HepG2 (cell line): ENCODE data around the gene CRYZL1. TPM values are rescaled to one million over a fixed set of nuclear protein-coding genes. Genes with fewer than 3 reads are reported as not detected.
A peak's percentile ranks its signal among the peaks of the same experiment; 100 is the strongest.

ENCODE experiments used
- CCDC6 ChIP-seq: sonication (generic); formaldehyde crosslinking; IDR thresholded peaks from 2 replicates; pipeline ENCODE4 v1.8.1; 2022; ENCODE audit warnings: mild to moderate bottlenecking, missing genetic modification reagents, moderate library complexity
- DBP ChIP-seq: sonication (generic); formaldehyde crosslinking; IDR thresholded peaks from 2 replicates; pipeline ENCODE4 v1.4.0; 2020; ENCODE audit warnings: missing genetic modification reagents; ENCODE audit errors: not compliant biosample characterization
- EZH2 ChIP-seq: conservative IDR thresholded peaks from 2 replicates; pipeline ENCODE4 v1.6.1; 2012; ENCODE audit warnings: mild to moderate bottlenecking, low read depth, low read length, moderate library complexity
- PCBP2 ChIP-seq: fragments of 200-400 bp; formaldehyde crosslinking; optimal IDR thresholded peaks from 2 replicates; pipeline ENCODE3; 2018; ENCODE audit warnings: low read length, low read depth; ENCODE audit not compliant: poor library complexity, severe bottlenecking
- PRPF4 ChIP-seq: fragments of 200-400 bp; formaldehyde crosslinking; IDR thresholded peaks from 2 replicates; pipeline ENCODE4 v1.6.1; 2016; ENCODE audit warnings: low read length, low read depth; ENCODE audit not compliant: poor library complexity, severe bottlenecking
- RERE ChIP-seq: IDR thresholded peaks from 2 replicates; pipeline ENCODE4 v1.6.1; 2016; ENCODE audit warnings: low read depth, missing genetic modification reagents, missing compliant biosample characterization
- SSRP1 ChIP-seq: IDR thresholded peaks from 2 replicates; pipeline ENCODE4 v1.6.1; 2016; ENCODE audit warnings: control low read depth
- TBX3 ChIP-seq: fragments of 450-650 bp; IDR thresholded peaks from 2 replicates; pipeline ENCODE4 v1.6.1; 2017; ENCODE audit warnings: antibody characterized with exemption, mild to moderate bottlenecking, inconsistent platforms, borderline replicate concordance
- ZBTB2 ChIP-seq: sonication (generic); formaldehyde crosslinking; IDR thresholded peaks from 2 replicates; pipeline ENCODE4 v1.8.0; 2022; ENCODE audit warnings: low read depth, missing genetic modification reagents
- ZNF251 ChIP-seq: sonication (generic); formaldehyde crosslinking; IDR thresholded peaks from 2 replicates; pipeline ENCODE4 v1.9.0; 2021; ENCODE audit warnings: mild to moderate bottlenecking, missing genetic modification reagents
- ZNF331 ChIP-seq: sonication (generic); formaldehyde crosslinking; IDR thresholded peaks from 2 replicates; pipeline ENCODE4 v1.4.0; 2020; ENCODE audit warnings: missing genetic modification reagents
- ZNF34 ChIP-seq: sonication (generic); formaldehyde crosslinking; IDR thresholded peaks from 2 replicates; pipeline ENCODE4 v1.4.0; 2020; ENCODE audit warnings: mild to moderate bottlenecking, missing genetic modification reagents, borderline replicate concordance
- ZNF546 ChIP-seq: sonication (generic); formaldehyde crosslinking; conservative IDR thresholded peaks from 2 replicates; pipeline ENCODE4 v1.8.1; 2023; ENCODE audit warnings: mild to moderate bottlenecking, missing genetic modification reagents
- ZNF629 ChIP-seq: sonication (generic); formaldehyde crosslinking; conservative IDR thresholded peaks from 2 replicates; pipeline ENCODE4 v1.5.0; 2020; ENCODE audit warnings: missing genetic modification reagents
- ZSCAN22 ChIP-seq: sonication (generic); formaldehyde crosslinking; IDR thresholded peaks from 2 replicates; pipeline ENCODE4 v1.4.0; 2020; ENCODE audit warnings: mild to moderate bottlenecking, missing genetic modification reagents
- polyA plus RNA-seq, 8 experiments: library from polyadenylated mRNA; depleted of rRNA in 3 of 8; stranded (reverse) in 7 of 8; unstranded in 1 of 8; fragments of >200 nt; fragmentation: Illumina TruSeq in 4 of 8; extraction: Trizol in 4 of 8; gene quantifications; 2 replicates each; pipeline versions ENCODE4 v1.2.1 to v1.2.3, GENCODE V29; 2011 to 2016; ENCODE audit warnings: low read depth in 4 of 8, missing spikeins in 1 of 8, mixed read lengths in 1 of 8; ENCODE audit not compliant: insufficient read depth in 1 of 8
- total RNA-seq, 5 experiments: library from RNA; depleted of rRNA; stranded (reverse); fragments of >200 nt; fragmentation: Illumina TruSeq; extraction: Trizol; gene quantifications; 2 replicates each; pipeline ENCODE4 v1.2.3, GENCODE V29; 2016; ENCODE audit warnings: low read depth in 1 of 5
- TF ChIP-seq, protein P1 (sequence below): sonication (generic); formaldehyde crosslinking; IDR thresholded peaks from 2 replicates; pipeline ENCODE4 v1.4.0; 2020; ENCODE audit warnings: mild to moderate bottlenecking, missing genetic modification reagents
- TF ChIP-seq, protein P2 (sequence below): sonication (generic); formaldehyde crosslinking; IDR thresholded peaks from 2 replicates; pipeline ENCODE4 v1.5.0; 2020; ENCODE audit warnings: mild to moderate bottlenecking, missing genetic modification reagents

CRYZL1 gene
- total and polyA plus RNA-seq, 2 of the 13 experiments (the other 11 are each of a cell fraction or from before 2014, with no cell fraction given) = 20.3 to 27.7 TPM

GRCh38 chr21:33541756-33542639 lies 99.5 kb downstream of the CRYZL1 start, which contains the start of gene GART (continued):
- TF ChIP-seq ZBTB2 (CRISPR knock-in tag) = peak; percentile 99
- no peak for TF ChIP-seq ZNF546 (CRISPR knock-in tag)
- TF ChIP-seq, protein P1, sequence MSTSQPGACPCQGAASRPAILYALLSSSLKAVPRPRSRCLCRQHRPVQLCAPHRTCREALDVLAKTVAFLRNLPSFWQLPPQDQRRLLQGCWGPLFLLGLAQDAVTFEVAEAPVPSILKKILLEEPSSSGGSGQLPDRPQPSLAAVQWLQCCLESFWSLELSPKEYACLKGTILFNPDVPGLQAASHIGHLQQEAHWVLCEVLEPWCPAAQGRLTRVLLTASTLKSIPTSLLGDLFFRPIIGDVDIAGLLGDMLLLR = peak; percentile 67; the same call in 1 of the 2 replicates
- TF ChIP-seq RERE (CRISPR knock-in tag) = no peak
- peak; percentile 76 for TF ChIP-seq DBP (CRISPR knock-in tag)
- 0 out of 2 replicates have a peak, but pooled peaks have one; percentile 22 for TF ChIP-seq ZNF629 (CRISPR knock-in tag)
- TF ChIP-seq EZH2 = no peak
- no peak for TF ChIP-seq TBX3
- no peak for TF ChIP-seq ZNF34 (CRISPR knock-in tag)
- TF ChIP-seq PRPF4 = no peak
- no peak for TF ChIP-seq ZNF251 (CRISPR knock-in tag)
- peak; percentile 69; the same call in 1 of the 2 replicates for TF ChIP-seq SSRP1 (CRISPR knock-in tag)
- peak; percentile 20; the same call in 1 of the 2 replicates for TF ChIP-seq ZNF331
- TF ChIP-seq, protein P2, sequence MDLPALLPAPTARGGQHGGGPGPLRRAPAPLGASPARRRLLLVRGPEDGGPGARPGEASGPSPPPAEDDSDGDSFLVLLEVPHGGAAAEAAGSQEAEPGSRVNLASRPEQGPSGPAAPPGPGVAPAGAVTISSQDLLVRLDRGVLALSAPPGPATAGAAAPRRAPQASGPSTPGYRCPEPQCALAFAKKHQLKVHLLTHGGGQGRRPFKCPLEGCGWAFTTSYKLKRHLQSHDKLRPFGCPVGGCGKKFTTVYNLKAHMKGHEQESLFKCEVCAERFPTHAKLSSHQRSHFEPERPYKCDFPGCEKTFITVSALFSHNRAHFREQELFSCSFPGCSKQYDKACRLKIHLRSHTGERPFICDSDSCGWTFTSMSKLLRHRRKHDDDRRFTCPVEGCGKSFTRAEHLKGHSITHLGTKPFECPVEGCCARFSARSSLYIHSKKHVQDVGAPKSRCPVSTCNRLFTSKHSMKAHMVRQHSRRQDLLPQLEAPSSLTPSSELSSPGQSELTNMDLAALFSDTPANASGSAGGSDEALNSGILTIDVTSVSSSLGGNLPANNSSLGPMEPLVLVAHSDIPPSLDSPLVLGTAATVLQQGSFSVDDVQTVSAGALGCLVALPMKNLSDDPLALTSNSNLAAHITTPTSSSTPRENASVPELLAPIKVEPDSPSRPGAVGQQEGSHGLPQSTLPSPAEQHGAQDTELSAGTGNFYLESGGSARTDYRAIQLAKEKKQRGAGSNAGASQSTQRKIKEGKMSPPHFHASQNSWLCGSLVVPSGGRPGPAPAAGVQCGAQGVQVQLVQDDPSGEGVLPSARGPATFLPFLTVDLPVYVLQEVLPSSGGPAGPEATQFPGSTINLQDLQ (CRISPR knock-in tag) = no peak; the same call in 1 of the 2 replicates
- TF ChIP-seq PCBP2 = no peak
- TF ChIP-seq CCDC6 (CRISPR knock-in tag) = no peak; the same call in 1 of the 2 replicates
- peak; percentile 40; the same call in 1 of the 2 replicates for TF ChIP-seq ZSCAN22 (CRISPR knock-in tag)
